H1 (cell line): ENCODE results near the gene MCRS1. TPM values are rescaled to one million over a fixed set of nuclear protein-coding genes. Genes with fewer than 3 reads are reported as not detected.

Source experiments
- CTCF ChIA-PET: fragments of 300-600 bp; sonication (Branson Sonifier 250); formaldehyde crosslinking; loops from one replicate; lab custom pipeline; 2021; ENCODE audit not compliant: partially characterized antibody; lab: Charles Lee
- POLR2A ChIA-PET: fragments of 300-600 bp; sonication (Branson Sonifier 250); formaldehyde crosslinking; loops from one replicate; lab custom pipeline; 2021; ENCODE audit warnings: inconsistent platforms; ENCODE audit not compliant: partially characterized antibody; lab: Charles Lee
- DNase-seq, 2 experiments: peaks; one replicate each; pipeline versions ENCODE4 v3.0.0 to v3.0.0-alpha.2; 2010 to 2022; ENCODE audit warnings: low spot score in 2 of 2, low read depth in 1 of 2, mixed read lengths in 1 of 2
- FAIRE-seq: peaks from 2 replicates; lab custom pipeline; 2011; peaks lifted over from hg19 to GRCh38; lab: Jason Lieb, UNC
- H2AFZ ChIP-seq: 2 replicates; pipeline ENCODE4 v1.8.1; 2012; ENCODE audit warnings: low read length, inconsistent platforms
- H2AK5ac ChIP-seq: 2 replicates; pipeline ENCODE4 v1.6.1; 2013; ENCODE audit warnings: low read depth, low read length
- H2BK120ac ChIP-seq: replicated peaks from 2 replicates; pipeline ENCODE3; 2013; ENCODE audit warnings: low read depth, low read length, inconsistent platforms
- H2BK12ac ChIP-seq: 2 replicates; pipeline ENCODE4 v1.6.1; 2013; ENCODE audit warnings: low read depth, low read length
- H2BK15ac ChIP-seq: 2 replicates; pipeline ENCODE4 v1.6.1; 2013; ENCODE audit warnings: low read length
- H2BK20ac ChIP-seq: 2 replicates; pipeline ENCODE4 v1.6.1; 2013; ENCODE audit warnings: low read length
- H2BK5ac ChIP-seq: 2 replicates; pipeline ENCODE4 v1.6.1; 2013; ENCODE audit warnings: low read depth, low read length
- H3K14ac ChIP-seq: 2 replicates; pipeline ENCODE4 v1.6.1; 2013; ENCODE audit warnings: inconsistent platforms; ENCODE audit not compliant: insufficient read length
- H3K18ac ChIP-seq: 2 replicates; pipeline ENCODE4 v1.6.1; 2013; ENCODE audit warnings: low read length; ENCODE audit errors: extremely low read depth
- H3K23ac ChIP-seq: 2 replicates; pipeline ENCODE4 v1.6.1; 2013; ENCODE audit warnings: inconsistent platforms; ENCODE audit not compliant: insufficient read length
- H3K23me2 ChIP-seq: 2 replicates; pipeline ENCODE4 v1.6.1; 2013; ENCODE audit warnings: low read depth, low read length
- H3K27ac ChIP-seq: 2 replicates; pipeline ENCODE4 v1.6.1; 2011; ENCODE audit warnings: low read depth, low read length, inconsistent platforms
- H3K27me3 ChIP-seq, 4 experiments: replicated peaks in 1 of 4; 1 replicate in 1 of 4; 2 replicates in 3 of 4; pipeline versions ENCODE4 v1.6.1 to v1.8.1; 2011 to 2013; ENCODE audit warnings: low read length in 3 of 4, mild to moderate bottlenecking in 3 of 4, inconsistent platforms in 2 of 4, mixed read lengths in 2 of 4, moderate library complexity in 1 of 4; ENCODE audit not compliant: control insufficient read depth in 3 of 4, insufficient read depth in 3 of 4; ENCODE audit errors: extremely low read depth in 1 of 4
- H3K36me3 ChIP-seq, 4 experiments: 2 replicates each; pipeline versions ENCODE4 v1.6.1 to v1.8.1; 2011 to 2013; ENCODE audit warnings: mild to moderate bottlenecking in 4 of 4, low read length in 3 of 4, moderate library complexity in 2 of 4, control low read depth in 1 of 4, inconsistent platforms in 1 of 4; ENCODE audit not compliant: insufficient read depth in 4 of 4, control insufficient read depth in 2 of 4
- H3K4ac ChIP-seq: replicated peaks from 2 replicates; pipeline ENCODE3; 2013; ENCODE audit warnings: low read length, low read depth, mixed read lengths, inconsistent platforms; ENCODE audit not compliant: insufficient read length
- H3K4me1 ChIP-seq, 4 experiments: replicated peaks in 1 of 4; 1 replicate in 1 of 4; 2 replicates in 3 of 4; pipeline versions ENCODE4 v1.6.1 to v1.8.1; 2011 to 2013; ENCODE audit warnings: low read length in 3 of 4, inconsistent platforms in 2 of 4, mixed read lengths in 1 of 4; ENCODE audit not compliant: insufficient read depth in 4 of 4, control insufficient read depth in 3 of 4
- H3K4me2 ChIP-seq, 2 experiments: 2 replicates each; pipeline versions ENCODE4 v1.6.1 to v1.8.1; 2011 to 2013; ENCODE audit warnings: low read depth in 2 of 2, low read length in 2 of 2, control low read depth in 1 of 2, inconsistent platforms in 1 of 2, mild to moderate bottlenecking in 1 of 2; ENCODE audit not compliant: insufficient read depth in 1 of 2
- H3K4me3 ChIP-seq, 4 experiments: fragments of 200-600, 300-600 bp in 1 of 4; sonication (generic), shearing (Covaris generic), sonication (Bioruptor Twin) in 1 of 4; 2 replicates each; pipeline versions ENCODE4 v1.5.1 to v1.8.1; 2011 to 2016; ENCODE audit warnings: low read length in 4 of 4, low read depth in 3 of 4, control low read depth in 2 of 4, inconsistent platforms in 2 of 4, mild to moderate bottlenecking in 2 of 4, mixed read lengths in 1 of 4, moderate library complexity in 1 of 4; ENCODE audit not compliant: insufficient read depth in 2 of 4; ENCODE audit errors: extremely low read depth in 1 of 4
- H3K56ac ChIP-seq: replicated peaks from 2 replicates; pipeline ENCODE3; 2013; ENCODE audit warnings: low read depth, mild to moderate bottlenecking, mixed read lengths, low read length, inconsistent platforms; ENCODE audit not compliant: insufficient read length
- H3K79me1 ChIP-seq: 2 replicates; pipeline ENCODE4 v1.6.1; 2013; ENCODE audit warnings: low read depth, low read length, control low read depth
- H3K79me2 ChIP-seq, 2 experiments: 2 replicates each; pipeline versions ENCODE4 v1.6.1 to v1.8.1; 2012 to 2013; ENCODE audit warnings: low read length in 2 of 2, mild to moderate bottlenecking in 2 of 2, inconsistent platforms in 1 of 2; ENCODE audit not compliant: insufficient read depth in 2 of 2, control insufficient read depth in 1 of 2
- H3K9ac ChIP-seq, 4 experiments: replicated peaks in 1 of 4; 1 replicate in 1 of 4; 2 replicates in 3 of 4; pipeline versions ENCODE4 v1.6.1 to v1.8.1; 2011 to 2013; ENCODE audit warnings: low read depth in 3 of 4, low read length in 3 of 4, control low read depth in 2 of 4, mild to moderate bottlenecking in 2 of 4, moderate library complexity in 2 of 4, inconsistent platforms in 1 of 4; ENCODE audit errors: extremely low read depth in 1 of 4
- H3K9me3 ChIP-seq, 2 experiments: 2 replicates each; pipeline versions ENCODE4 v1.6.1 to v1.8.1; 2012 to 2013; ENCODE audit warnings: mild to moderate bottlenecking in 2 of 2, moderate library complexity in 2 of 2, control low read depth in 1 of 2, inconsistent platforms in 1 of 2, low read depth in 1 of 2, low read length in 1 of 2, mixed read lengths in 1 of 2; ENCODE audit not compliant: insufficient read depth in 2 of 2
- H4K20me1 ChIP-seq, 2 experiments: replicated peaks in 1 of 2; 2 replicates each; pipeline versions ENCODE3 to v1.8.1; 2011 to 2013; ENCODE audit warnings: inconsistent platforms in 2 of 2, low read length in 2 of 2, mild to moderate bottlenecking in 1 of 2; ENCODE audit not compliant: insufficient read depth in 2 of 2, control insufficient read depth in 1 of 2
- H4K5ac ChIP-seq: 2 replicates; pipeline ENCODE4 v1.6.1; 2013; ENCODE audit warnings: low read length, low read depth, mixed read lengths, inconsistent platforms; ENCODE audit not compliant: insufficient read length
- H4K8ac ChIP-seq: 2 replicates; pipeline ENCODE4 v1.8.0; 2013; ENCODE audit warnings: mild to moderate bottlenecking, moderate library complexity, low read length, inconsistent platforms; ENCODE audit not compliant: insufficient read depth; ENCODE audit errors: extremely low read depth
- H4K91ac ChIP-seq: replicated peaks from 2 replicates; pipeline ENCODE3; 2013; ENCODE audit warnings: low read length, mixed read lengths, inconsistent platforms; ENCODE audit not compliant: insufficient read length
- CTCF ChIP-seq, 3 experiments: IDR thresholded peaks; 1 replicate in 2 of 3; 2 replicates in 1 of 3; pipeline versions ENCODE4 v1.5.1 to v1.6.1; 2011; ENCODE audit warnings: low read length in 3 of 3, mild to moderate bottlenecking in 3 of 3, inconsistent platforms in 2 of 3, low read depth in 1 of 3, moderate library complexity in 1 of 3; ENCODE audit not compliant: insufficient read depth in 1 of 3; ENCODE audit errors: control extremely low read depth in 1 of 3
- NRF1 ChIP-seq: IDR thresholded peaks from 2 replicates; pipeline ENCODE4 v1.6.1; 2011; ENCODE audit warnings: mild to moderate bottlenecking, low read depth, low read length, improper control_type of control experiment
- RAD21 ChIP-seq, 2 experiments: IDR thresholded peaks in 1 of 2; conservative IDR thresholded peaks in 1 of 2; 2 replicates each; pipeline ENCODE4 v1.6.1; 2011; ENCODE audit warnings: low read depth in 2 of 2, low read length in 2 of 2, improper control_type of control experiment in 1 of 2, inconsistent platforms in 1 of 2, mild to moderate bottlenecking in 1 of 2, moderate library complexity in 1 of 2
- WGBS, 2 experiments: shearing (Covaris generic) in 1 of 2; methylation state at CpG; one replicate each; pipeline versions ENCODE4 v1.1.6 to v1.1.7; 2013 to 2015; ENCODE audit warnings: low lambda C conversion rate in 2 of 2, mixed read lengths in 2 of 2, inconsistent platforms in 1 of 2, low coverage in 1 of 2, missing lambda C conversion rate in 1 of 2; ENCODE audit not compliant: insufficient replicate concordance in 2 of 2, insufficient coverage in 1 of 2, insufficient read length in 1 of 2; ENCODE audit errors: extremely low coverage in 1 of 2, missing lambda C conversion rate in 1 of 2; 5-methylcytosine and 5-hydroxymethylcytosine counted together
- polyA plus RNA-seq, 7 experiments: library from polyadenylated mRNA; depleted of rRNA in 3 of 7; stranded (reverse) in 5 of 7; unstranded in 2 of 7; fragments of >200 nt in 5 of 7; fragments of 200-250 nt in 2 of 7; gene quantifications; 1 replicate in 5 of 7; 2 replicates in 1 of 7; 4 replicates in 1 of 7; pipeline versions ENCODE4 v1.2.1 to v1.2.3, GENCODE V29; 2011 to 2013; ENCODE audit warnings: missing spikeins in 2 of 7, mixed read lengths in 2 of 7
- total RNA-seq: library from RNA; stranded (reverse); fragmentation: NEBNext Ultra II Directional; extraction: Animal tissue kit (Norgen Biotek cat#: 25700); gene quantifications from 2 replicates; pipeline ENCODE4 v1.2.1, GENCODE V29; 2021

The MCRS1 gene
- total and polyA plus RNA-seq, 2 of the 8 experiments (the other 6 are each of a cell fraction or from before 2014, with no cell fraction given), result 90.3 to 139 TPM

GRCh38 chr12:49553512-49554088 lies 14.3 kb downstream of the MCRS1 start:
- peaks cover 4 to 28% (median 20%) of the 10 kb centered on the region in 4 experiments for H3K27me3 ChIP-seq
- no peak overlapping the region for H2AFZ ChIP-seq
- H4K5ac ChIP-seq, result no peak overlapping the region
- no peak overlapping the region for H4K8ac ChIP-seq
- no peak overlapping the region for H2BK20ac ChIP-seq
- no peaks in the 10 kb centered on the region for H3K79me1 ChIP-seq
- FAIRE-seq (peak; percentile 95), DNase-seq (no peak)
- H2BK5ac ChIP-seq, result no peak overlapping the region
- no peak overlapping the region for H2BK120ac ChIP-seq
- no peak overlapping the region for H3K14ac ChIP-seq
- no peak overlapping the region for H2BK15ac ChIP-seq
- peak overlapping the region; percentile 29 for H3K4ac ChIP-seq
- H2BK12ac ChIP-seq, result no peak overlapping the region
- H3K27ac ChIP-seq, result no peak overlapping the region
- WGBS, 2 experiments, result 85% methylated on average over 2 of the region's 2 CpGs; no CpG with 5 or more reads in 1 of the 2 experiments
- H3K23ac ChIP-seq, result no peak overlapping the region
- POLR2A ChIA-PET, result interaction anchor here (0.6 to 6.7 kb wide), 8 partner anchors 9 to 231 kb away, joined by 3 to 72 read pairs (median 6); partner anchors contain the start of genes MCRS1, SPATS2 and TROAP
- peaks cover 3 to 9% (median 6%) of the 10 kb centered on the region in 4 experiments; a peak in 6 of 8 replicates for H3K36me3 ChIP-seq
- no peak overlapping the region for H2AK5ac ChIP-seq
- H3K4me1 ChIP-seq, result peaks cover 0 to 12% (median 8%) of the 10 kb centered on the region in 4 experiments; a peak in 6 of 7 replicates
- H3K4me2 ChIP-seq, result no peak overlapping the region
- H4K20me1 ChIP-seq, result peaks cover 0 to 2% of the 10 kb centered on the region in 2 experiments
- no peaks in the 10 kb centered on the region for H3K9me3 ChIP-seq
- no peak overlapping the region for H4K91ac ChIP-seq
- H3K9ac ChIP-seq, result no peak overlapping the region
- no peak overlapping the region for H3K18ac ChIP-seq
- H3K56ac ChIP-seq, result no peak overlapping the region
- peaks cover 8% of the 10 kb centered on the region; the same call in 1 of the 2 replicates for H3K23me2 ChIP-seq
- no peak overlapping the region for H3K4me3 ChIP-seq
- CTCF ChIA-PET, result interaction anchor here (0.6 to 14.0 kb wide), 53 partner anchors 8 to 455 kb away, joined by 3 to 171 read pairs (median 5); partner anchors contain the start of genes DNAJC22, FAM186B, KCNH3 and MCRS1
- H3K79me2 ChIP-seq, result no peaks in the 10 kb centered on the region
- no peak for TF ChIP-seq NRF1
- TF ChIP-seq CTCF (IDR thresholded peaks at IDR 0.05; ENCODE audit: control extremely low read depth in 1 of 3, insufficient read depth in 1 of 3, low read depth in 1 of 3, low read length in 3 of 3), result peak in 2 of 3 experiments; percentile 82 to 99; a peak in 3 of 4 replicates
- TF ChIP-seq RAD21 (IDR thresholded peaks at IDR 0.05 in 1 of 2, conservative IDR thresholded peaks at IDR 0.05 in 1 of 2; ENCODE audit: low read depth in 2 of 2, low read length in 2 of 2), result peak; percentile 75 to 85
